ENCODE data around the gene RELL2. TPM values are rescaled to one million over a fixed set of nuclear protein-coding genes. Genes with fewer than 3 reads are reported as not detected.

The RELL2 gene
- total and polyA plus RNA-seq, 10 donors: 8.7 to 26.2 (median 12.3) TPM

DNA sequence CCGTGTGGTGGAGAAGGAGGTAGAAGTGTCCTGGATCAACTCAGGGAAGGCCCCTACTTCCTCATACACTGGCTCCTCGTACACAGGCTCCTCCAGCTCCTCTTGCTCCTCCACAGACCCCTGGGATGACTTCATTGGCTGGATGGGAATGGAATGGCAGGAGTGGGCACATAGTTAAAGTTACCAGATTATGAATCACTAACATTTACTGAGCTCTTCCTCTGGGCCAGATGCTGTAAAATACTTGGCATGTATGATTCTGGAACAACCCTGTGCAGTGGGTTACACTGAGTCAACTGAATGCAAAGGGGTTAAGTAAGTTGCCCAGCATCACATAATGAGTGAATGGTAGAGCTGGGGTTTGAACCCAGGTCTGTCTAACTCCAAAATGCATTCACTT, 17.5 kb downstream of the RELL2 start:
- Histone ChIP-seq H3K9me3 (no peaks in the 10 kb centered on the region), H3K4me3 (no peak overlapping the region), H3K27me3 (replicated peaks in 1 of 7) (no peaks in the 10 kb centered on the region), H3K27ac (no peak overlapping the region), H3K4me1 (peaks cover 9 to 29% (median 20%) of the 10 kb centered on the region in 6 donors), H3K36me3 (peaks cover 0 to 61% (median 6%) of the 10 kb centered on the region in 6 donors)
- TF ChIP-seq POLR2A (IDR thresholded peaks at IDR 0.05) (no peak), POLR2AphosphoS5 (IDR thresholded peaks at IDR 0.05) (no peak), CTCF (IDR thresholded peaks at IDR 0.05 in 8 of 11, conservative IDR thresholded peaks at IDR 0.05 in 3 of 11) (no peak)
- 65 to 85% (median 69%) methylated on average over 2 of the region's 2 CpGs for WGBS, 5 donors
- no peak for DNase-seq
- intact Hi-C loops (cut with DNase I; ENCODE audit: low total_unique reads): no loop called here

GRCh38 chr5:141655020-141655419, 18.2 kb downstream of the RELL2 start:
- Histone ChIP-seq H3K27me3 (replicated peaks in 1 of 7) (no peaks in the 10 kb centered on the region), H3K9me3 (no peaks in the 10 kb centered on the region), H3K4me3 (no peak overlapping the region), H3K36me3 (peaks cover 0 to 66% (median 6%) of the 10 kb centered on the region in 6 donors), H3K27ac (no peak overlapping the region), H3K4me1 (peaks cover 9 to 21% (median 18%) of the 10 kb centered on the region in 6 donors)
- TF ChIP-seq CTCF (IDR thresholded peaks at IDR 0.05 in 8 of 11, conservative IDR thresholded peaks at IDR 0.05 in 3 of 11) (no peak), POLR2A (IDR thresholded peaks at IDR 0.05) (no peak), POLR2AphosphoS5 (IDR thresholded peaks at IDR 0.05) (no peak)
- intact Hi-C loops (cut with DNase I; ENCODE audit: low total_unique reads): no loop called here
- 87 to 94% (median 89%) methylated on average over 7 of the region's 7 CpGs for WGBS, 5 donors
- DNase-seq: no peak

GRCh38 chr5:141656396-141656795, 19.6 kb downstream of the RELL2 start:
- Histone ChIP-seq H3K4me3 (no peak overlapping the region), H3K9me3 (no peaks in the 10 kb centered on the region), H3K27ac (no peak overlapping the region), H3K36me3 (peaks cover 0 to 71% (median 7%) of the 10 kb centered on the region in 6 donors), H3K27me3 (replicated peaks in 1 of 7) (no peaks in the 10 kb centered on the region), H3K4me1 (peaks cover 4 to 9% (median 7%) of the 10 kb centered on the region in 6 donors)
- intact Hi-C loops (cut with DNase I; ENCODE audit: low total_unique reads): no loop called here
- TF ChIP-seq CTCF (IDR thresholded peaks at IDR 0.05 in 8 of 11, conservative IDR thresholded peaks at IDR 0.05 in 3 of 11) (no peak), POLR2A (IDR thresholded peaks at IDR 0.05) (no peak)
- no peak for DNase-seq
- WGBS, 5 donors: 92 to 97% (median 95%) methylated on average over 9 of the region's 9 CpGs

DNA sequence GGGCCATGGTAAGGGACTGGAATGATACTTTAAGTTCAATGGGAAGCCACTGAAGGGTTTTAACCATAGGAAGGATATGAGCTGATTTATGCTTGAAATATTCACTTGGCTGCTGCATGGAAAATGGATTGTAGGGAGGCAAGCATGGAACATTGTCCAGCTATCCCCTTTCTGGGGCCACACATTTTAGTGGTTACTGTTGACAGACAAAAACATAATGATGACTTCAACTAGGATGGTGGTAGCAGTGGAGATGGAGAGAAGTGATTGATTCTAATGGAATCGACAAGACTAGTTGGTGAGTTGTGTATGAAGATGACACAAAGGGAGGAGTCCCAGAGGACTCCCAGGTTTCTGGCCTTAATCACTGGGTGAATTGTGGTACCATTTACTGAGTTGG, 20.6 kb downstream of the RELL2 start:
- TF ChIP-seq CTCF (IDR thresholded peaks at IDR 0.05 in 8 of 11, conservative IDR thresholded peaks at IDR 0.05 in 3 of 11): no peak
- no peak for TF ChIP-seq POLR2A (IDR thresholded peaks at IDR 0.05)
- no peak for TF ChIP-seq POLR2AphosphoS5 (IDR thresholded peaks at IDR 0.05)
- no peaks in the 10 kb centered on the region for H3K9me3 ChIP-seq
- intact Hi-C loops (cut with DNase I; ENCODE audit: low total_unique reads): no loop called here
- no peak for DNase-seq
- peaks cover 0 to 81% (median 8%) of the 10 kb centered on the region in 6 donors for H3K36me3 ChIP-seq
- H3K4me3 ChIP-seq: no peak overlapping the region
- WGBS, 5 donors: 96 to 100% (median 97%) methylated on average over 1 of the region's 1 CpG
- no peak overlapping the region for H3K27ac ChIP-seq
- H3K27me3 ChIP-seq (replicated peaks in 1 of 7): no peaks in the 10 kb centered on the region
- H3K4me1 ChIP-seq: no peaks in the 10 kb centered on the region
